Measurements from ENCODE around the gene VAMP3. TPM values are rescaled to one million over a fixed set of nuclear protein-coding genes. Genes with fewer than 3 reads are reported as not detected.

VAMP3 gene
- total RNA-seq, 3 donors from 2014 or later, result 75.7 to 167 (median 81.2) TPM

DNA sequence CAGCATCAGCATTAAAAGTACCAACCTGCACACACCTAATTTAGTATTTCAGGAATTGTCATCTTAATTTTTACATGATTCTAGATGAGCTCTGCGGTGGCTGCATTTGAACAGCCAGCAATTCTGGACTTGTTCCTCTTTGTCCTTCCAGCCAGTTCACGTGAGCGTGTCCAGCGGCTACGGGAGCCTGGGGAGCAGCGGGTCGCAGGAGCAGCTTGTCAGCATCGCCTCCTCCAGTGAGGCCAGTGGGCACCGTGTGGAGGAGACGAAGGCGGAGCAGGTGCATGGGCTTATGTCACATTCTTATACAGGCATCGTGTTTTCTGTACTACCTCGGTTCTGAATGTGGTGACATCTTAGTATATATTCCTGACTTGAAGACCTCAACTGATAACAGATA lies 38.6 kb downstream of the VAMP3 start:
- no peak for DNase-seq (ENCODE audit: low spot score in 2 of 2)
- intact Hi-C loops (cut with DNase I; ENCODE audit: low total_unique reads), result no loop called here
- H3K36me3 ChIP-seq, result peaks cover 18% of the 10 kb centered on the region

GRCh38 chr1:7810395-7810794 lies 39.3 kb downstream of the VAMP3 start:
- H3K27me3 ChIP-seq, result no peaks in the 10 kb centered on the region
- no peaks in the 10 kb centered on the region for H3K4me1 ChIP-seq
- no peak for DNase-seq (ENCODE audit: low spot score in 2 of 2)
- H3K36me3 ChIP-seq, result peaks cover 18% of the 10 kb centered on the region
- peaks cover 7 to 10% of the 10 kb centered on the region in 2 donors for H3K9me3 ChIP-seq
- no peak overlapping the region for H3K27ac ChIP-seq
- intact Hi-C loops (cut with DNase I; ENCODE audit: low total_unique reads), result no loop called here
- TF ChIP-seq POLR2A (IDR thresholded peaks at IDR 0.05) (no peak), CTCF (IDR thresholded peaks at IDR 0.05) (no peak), POLR2AphosphoS5 (IDR thresholded peaks at IDR 0.05) (no peak)
- H3K4me3 ChIP-seq, result no peak overlapping the region

More for the DNA sequence above, 38.6 kb downstream of the VAMP3 start:
- Histone ChIP-seq H3K27ac (no peak overlapping the region), H3K4me1 (no peaks in the 10 kb centered on the region), H3K27me3 (no peaks in the 10 kb centered on the region), H3K4me3 (no peak overlapping the region), H3K9me3 (peaks cover 7 to 10% of the 10 kb centered on the region in 2 donors)
- no peak for TF ChIP-seq CTCF (IDR thresholded peaks at IDR 0.05)
- TF ChIP-seq POLR2A (IDR thresholded peaks at IDR 0.05), result no peak
- TF ChIP-seq POLR2AphosphoS5 (IDR thresholded peaks at IDR 0.05), result no peak

DNA sequence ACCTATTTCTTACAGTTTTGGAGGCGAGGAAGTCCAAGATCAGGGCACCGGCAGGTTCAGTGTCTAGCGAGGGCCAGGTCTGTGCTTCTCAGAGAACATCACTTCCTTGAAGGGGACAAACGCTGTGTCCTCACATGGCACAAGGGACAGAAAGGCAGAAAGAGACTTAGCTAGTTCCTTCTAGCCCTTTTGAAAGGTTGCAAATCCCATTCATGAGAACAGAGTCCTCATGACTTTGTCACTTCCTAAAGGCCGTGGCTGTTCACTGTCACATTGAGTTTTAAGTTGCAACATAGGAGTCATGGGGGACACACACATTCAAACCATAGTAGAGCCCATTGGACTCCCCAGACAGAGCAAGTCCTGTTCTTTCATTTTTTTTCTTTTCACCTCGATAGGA lies 40.4 kb downstream of the VAMP3 start:
- Histone ChIP-seq H3K9me3 (peaks cover 7 to 10% of the 10 kb centered on the region in 2 donors), H3K27ac (no peak overlapping the region), H3K27me3 (no peaks in the 10 kb centered on the region), H3K4me3 (no peak overlapping the region), H3K36me3 (peaks cover 18% of the 10 kb centered on the region), H3K4me1 (no peaks in the 10 kb centered on the region)
- intact Hi-C loops (cut with DNase I; ENCODE audit: low total_unique reads), result no loop called here
- DNase-seq (ENCODE audit: low spot score in 2 of 2), result no peak
- TF ChIP-seq POLR2AphosphoS5 (IDR thresholded peaks at IDR 0.05) (no peak), CTCF (IDR thresholded peaks at IDR 0.05) (no peak), POLR2A (IDR thresholded peaks at IDR 0.05) (no peak)

DNA sequence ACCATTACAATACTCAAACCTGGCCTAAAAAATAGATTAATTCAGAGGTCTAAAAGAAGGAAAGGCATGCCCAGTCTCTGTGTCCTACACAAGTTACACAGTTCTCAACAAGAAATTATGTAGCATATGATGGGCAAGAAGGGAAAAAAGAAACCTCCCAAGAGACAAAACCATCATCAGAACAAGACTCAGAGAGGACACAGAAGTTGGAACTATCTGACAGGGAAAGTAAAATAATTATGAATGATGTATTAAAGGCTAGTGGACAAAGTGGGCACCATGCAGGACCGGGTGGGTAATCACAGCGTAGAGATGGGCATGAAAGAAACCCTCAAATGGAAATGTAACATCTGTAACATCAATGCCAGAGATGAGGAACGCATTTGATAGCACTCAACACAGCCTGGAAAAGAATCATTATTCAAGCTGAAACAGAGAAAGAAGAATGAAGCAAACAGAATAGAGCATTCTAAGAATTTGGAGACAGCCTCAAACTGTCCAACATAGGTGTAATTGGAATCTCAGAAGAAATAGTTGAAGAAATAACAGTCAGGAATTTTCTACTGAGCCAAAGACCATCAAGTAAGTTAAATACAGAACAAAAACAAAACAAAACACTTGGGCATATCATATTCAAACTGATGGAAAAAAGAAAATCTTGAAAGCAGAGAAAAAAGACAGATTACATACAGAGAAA lies 42.7 kb downstream of the VAMP3 start:
- H3K27me3 ChIP-seq, result no peaks in the 10 kb centered on the region
- no peak for DNase-seq (ENCODE audit: low spot score in 2 of 2)
- intact Hi-C loops (cut with DNase I; ENCODE audit: low total_unique reads), result no loop called here
- H3K27ac ChIP-seq, result no peak overlapping the region
- H3K4me1 ChIP-seq, result no peaks in the 10 kb centered on the region
- peaks cover 7 to 10% of the 10 kb centered on the region in 2 donors for H3K9me3 ChIP-seq
- H3K36me3 ChIP-seq, result peaks cover 18% of the 10 kb centered on the region
- TF ChIP-seq CTCF (IDR thresholded peaks at IDR 0.05), result no peak
- TF ChIP-seq POLR2A (IDR thresholded peaks at IDR 0.05), result no peak
- TF ChIP-seq POLR2AphosphoS5 (IDR thresholded peaks at IDR 0.05), result no peak
- no peak overlapping the region for H3K4me3 ChIP-seq

DNA sequence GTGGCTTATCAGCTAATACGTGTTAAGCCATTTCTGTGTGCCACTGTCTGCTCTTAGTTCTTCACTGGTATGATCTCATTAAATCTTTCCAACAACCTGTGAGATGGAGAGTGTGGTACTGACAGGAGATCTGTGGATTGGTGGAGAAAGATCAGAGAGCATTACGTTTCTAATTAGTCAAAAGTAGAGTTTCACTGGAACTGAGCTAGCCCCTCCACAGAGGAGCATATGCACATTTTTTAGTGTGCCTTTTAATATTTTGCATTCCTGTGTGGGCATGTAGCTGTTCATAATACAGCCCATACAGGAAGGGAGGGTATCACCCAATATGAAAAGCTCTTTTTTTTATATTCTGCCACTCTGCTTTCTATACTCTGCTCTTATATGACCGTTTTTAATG lies 50.2 kb downstream of the VAMP3 start:
- H3K4me3 ChIP-seq, result no peak overlapping the region
- no peak for TF ChIP-seq POLR2A (IDR thresholded peaks at IDR 0.05)
- TF ChIP-seq POLR2AphosphoS5 (IDR thresholded peaks at IDR 0.05), result no peak
- no peak for TF ChIP-seq CTCF (IDR thresholded peaks at IDR 0.05)
- H3K4me1 ChIP-seq, result no peaks in the 10 kb centered on the region
- H3K27me3 ChIP-seq, result no peaks in the 10 kb centered on the region
- intact Hi-C loops (cut with DNase I; ENCODE audit: low total_unique reads), result no loop called here
- no peaks in the 10 kb centered on the region for H3K36me3 ChIP-seq
- no peak for DNase-seq (ENCODE audit: low spot score in 2 of 2)
- H3K9me3 ChIP-seq, result no peaks in the 10 kb centered on the region
- H3K27ac ChIP-seq, result no peak overlapping the region
